Activated naive CD4-positive, alpha-beta T cell treated with anti-CD3 and anti-CD28 coated beads, Interleukin-2, amount 10 ng/mL, durations not matched to agents 7 days and 5 days (primary cell): ENCODE data around the gene DUSP10.

Experiments used
- CTCF ChIA-PET: fragments of 350-600 bp; sonication (Branson Sonifier 250); formaldehyde crosslinking; loops from one replicate; lab custom pipeline; 2021; ENCODE audit warnings: antibody characterized with exemption; lab: Charles Lee
- DNase-seq: peaks from one replicate; pipeline ENCODE4 v3.0.0-alpha.2; 2020
- H3K27ac Mint-ChIP-seq: one replicate; pipeline ENCODE4 v1.8.0; 2021; ENCODE audit warnings: mild to moderate bottlenecking, moderate library complexity, mixed read lengths
- H3K27me3 Mint-ChIP-seq: one replicate; pipeline ENCODE4 v1.8.0; 2021; ENCODE audit warnings: mild to moderate bottlenecking, mixed read lengths
- H3K36me3 Mint-ChIP-seq: one replicate; pipeline ENCODE4 v1.8.0; 2021; ENCODE audit warnings: mixed read lengths
- H3K4me1 Mint-ChIP-seq: one replicate; pipeline ENCODE4 v1.8.0; 2021; ENCODE audit warnings: mixed read lengths
- H3K4me3 Mint-ChIP-seq: one replicate; pipeline ENCODE4 v1.8.0; 2021; ENCODE audit warnings: mild to moderate bottlenecking, moderate library complexity, mixed read lengths
- H3K9me3 Mint-ChIP-seq: one replicate; pipeline ENCODE4 v1.8.0; 2021; ENCODE audit warnings: mixed read lengths

The DUSP10 gene

GRCh38 chr1:221735999-221736398, 5.9 kb downstream of the DUSP10 start:
- H3K27me3 Mint-ChIP-seq, result no peaks in the 10 kb centered on the region
- no peak overlapping the region for H3K4me3 Mint-ChIP-seq
- CTCF ChIA-PET, result interaction anchor here (1.3 to 1.8 kb wide), 2 partner anchors 13 to 185 kb away, joined by 4 to 5 read pairs; no protein-coding TSS in a partner anchor
- H3K4me1 Mint-ChIP-seq, result peaks cover 32% of the 10 kb centered on the region
- H3K27ac Mint-ChIP-seq, result no peak overlapping the region
- H3K9me3 Mint-ChIP-seq, result peaks cover 2% of the 10 kb centered on the region
- DNase-seq, result no peak
- H3K36me3 Mint-ChIP-seq, result peaks cover 72% of the 10 kb centered on the region

GRCh38 chr1:221734187-221734586, 7.7 kb downstream of the DUSP10 start:
- peaks cover 78% of the 10 kb centered on the region for H3K36me3 Mint-ChIP-seq
- peaks cover 2% of the 10 kb centered on the region for H3K9me3 Mint-ChIP-seq
- no peak for DNase-seq
- no peak overlapping the region for H3K4me3 Mint-ChIP-seq
- CTCF ChIA-PET, result interaction anchor here (1.4 to 1.8 kb wide), 3 partner anchors 10 to 22 kb away, joined by 3 to 6 read pairs (median 5); no protein-coding TSS in a partner anchor
- no peaks in the 10 kb centered on the region for H3K27me3 Mint-ChIP-seq
- H3K4me1 Mint-ChIP-seq, result peaks cover 46% of the 10 kb centered on the region
- H3K27ac Mint-ChIP-seq, result no peak overlapping the region

- H3K27ac Mint-ChIP-seq, result no peak overlapping the region
- H3K36me3 Mint-ChIP-seq, result peaks cover 73% of the 10 kb centered on the region
- H3K9me3 Mint-ChIP-seq, result peaks cover 4% of the 10 kb centered on the region
- no peak overlapping the region for H3K4me3 Mint-ChIP-seq
- CTCF ChIA-PET, result interaction anchor here (0.7 kb wide), 1 partner anchor 9 kb away, joined by 3 read pairs; no protein-coding TSS in a partner anchor
- H3K4me1 Mint-ChIP-seq, result peaks cover 67% of the 10 kb centered on the region
- H3K27me3 Mint-ChIP-seq, result no peaks in the 10 kb centered on the region
- no peak for DNase-seq
These were observed 9.8 kb downstream of the DUSP10 start for GRCh38 chr1:221732052-221732451.

GRCh38 chr1:221729771-221730330, 12.0 kb downstream of the DUSP10 start:
- DNase-seq, result no peak
- Mint-ChIP-seq H3K36me3 (peaks cover 67% of the 10 kb centered on the region), H3K27me3 (no peaks in the 10 kb centered on the region), H3K4me1 (peaks cover 82% of the 10 kb centered on the region), H3K4me3 (no peak overlapping the region), H3K27ac (peak overlapping the region; percentile 15), H3K9me3 (peaks cover 6% of the 10 kb centered on the region)
- CTCF ChIA-PET, result interaction anchor here (0.7 to 1.8 kb wide), 7 partner anchors 10 to 290 kb away, joined by 3 to 9 read pairs (median 4); partner anchors contain the start of gene DUSP10

- Mint-ChIP-seq H3K27me3 (no peaks in the 10 kb centered on the region), H3K27ac (peak overlapping the region; percentile 87), H3K36me3 (peaks cover 66% of the 10 kb centered on the region), H3K4me1 (peaks cover 68% of the 10 kb centered on the region), H3K4me3 (no peak overlapping the region), H3K9me3 (peaks cover 21% of the 10 kb centered on the region)
- CTCF ChIA-PET, result interaction anchor here (1.0 to 1.3 kb wide), 2 partner anchors 12 to 14 kb away, joined by 3 to 5 read pairs; partner anchors contain the start of gene DUSP10
- no peak for DNase-seq
These were observed 13.8 kb downstream of the DUSP10 start for GRCh38 chr1:221728037-221728505.

GRCh38 chr1:221727146-221728036, 14.5 kb downstream of the DUSP10 start:
- peak overlapping the region; percentile 87 for H3K27ac Mint-ChIP-seq
- no peak for DNase-seq
- H3K27me3 Mint-ChIP-seq, result no peaks in the 10 kb centered on the region
- H3K4me1 Mint-ChIP-seq, result peaks cover 66% of the 10 kb centered on the region
- H3K36me3 Mint-ChIP-seq, result peaks cover 67% of the 10 kb centered on the region
- H3K9me3 Mint-ChIP-seq, result peaks cover 28% of the 10 kb centered on the region
- peak overlapping the region; percentile 22 for H3K4me3 Mint-ChIP-seq
- CTCF ChIA-PET, result interaction anchor here (1.0 to 1.4 kb wide), 3 partner anchors 13 to 15 kb away, joined by 3 to 7 read pairs (median 5); partner anchors contain the start of gene DUSP10

GRCh38 chr1:221725735-221726672, 15.9 kb downstream of the DUSP10 start:
- Mint-ChIP-seq H3K36me3 (peaks cover 73% of the 10 kb centered on the region), H3K9me3 (peaks cover 30% of the 10 kb centered on the region), H3K27ac (peak overlapping the region; percentile 87), H3K4me3 (peak overlapping the region; percentile 43), H3K27me3 (no peaks in the 10 kb centered on the region), H3K4me1 (peaks cover 70% of the 10 kb centered on the region)
- CTCF ChIA-PET, result interaction anchor here (1.2 to 1.6 kb wide), 4 partner anchors 14 to 112 kb away, joined by 3 to 7 read pairs (median 6); no protein-coding TSS in a partner anchor
- no peak for DNase-seq

- CTCF ChIA-PET, result interaction anchor here (1.2 to 1.6 kb wide), 3 partner anchors 17 to 113 kb away, joined by 3 to 7 read pairs (median 5); no protein-coding TSS in a partner anchor
- peaks cover 77% of the 10 kb centered on the region for H3K36me3 Mint-ChIP-seq
- H3K9me3 Mint-ChIP-seq, result peaks cover 30% of the 10 kb centered on the region
- H3K4me3 Mint-ChIP-seq, result no peak overlapping the region
- H3K27me3 Mint-ChIP-seq, result no peaks in the 10 kb centered on the region
- DNase-seq, result no peak
- H3K4me1 Mint-ChIP-seq, result peaks cover 64% of the 10 kb centered on the region
- H3K27ac Mint-ChIP-seq, result peak overlapping the region; percentile 64
These were observed 16.8 kb downstream of the DUSP10 start for GRCh38 chr1:221724931-221725605.

GRCh38 chr1:221723848-221724236, 18.0 kb downstream of the DUSP10 start:
- Mint-ChIP-seq H3K27ac (no peak overlapping the region), H3K36me3 (peaks cover 77% of the 10 kb centered on the region), H3K4me3 (no peak overlapping the region), H3K9me3 (peaks cover 30% of the 10 kb centered on the region), H3K27me3 (no peaks in the 10 kb centered on the region), H3K4me1 (peaks cover 57% of the 10 kb centered on the region)
- CTCF ChIA-PET, result interaction anchor here (1.7 kb wide), 1 partner anchor 11 kb away, joined by 5 read pairs; no protein-coding TSS in a partner anchor
- no peak for DNase-seq

GRCh38 chr1:221723018-221723847, 18.7 kb downstream of the DUSP10 start:
- Mint-ChIP-seq H3K27ac (no peak overlapping the region), H3K36me3 (peaks cover 76% of the 10 kb centered on the region), H3K4me1 (peaks cover 53% of the 10 kb centered on the region), H3K27me3 (no peaks in the 10 kb centered on the region), H3K4me3 (no peak overlapping the region), H3K9me3 (peaks cover 29% of the 10 kb centered on the region)
- no peak for DNase-seq
- CTCF ChIA-PET, result interaction anchor here (1.7 kb wide), 1 partner anchor 12 kb away, joined by 5 read pairs; no protein-coding TSS in a partner anchor

GRCh38 chr1:221722254-221723017, 19.5 kb downstream of the DUSP10 start:
- no peaks in the 10 kb centered on the region for H3K27me3 Mint-ChIP-seq
- peaks cover 25% of the 10 kb centered on the region for H3K9me3 Mint-ChIP-seq
- peaks cover 48% of the 10 kb centered on the region for H3K4me1 Mint-ChIP-seq
- no peak overlapping the region for H3K27ac Mint-ChIP-seq
- DNase-seq, result no peak
- peaks cover 74% of the 10 kb centered on the region for H3K36me3 Mint-ChIP-seq
- CTCF ChIA-PET, result interaction anchor here (1.2 to 1.7 kb wide), 2 partner anchors 10 to 13 kb away, joined by 5 to 6 read pairs; no protein-coding TSS in a partner anchor
- H3K4me3 Mint-ChIP-seq, result no peak overlapping the region
